K562 (cell line): Measurements from ENCODE around the gene OSBPL10. TPM values are rescaled to one million over a fixed set of nuclear protein-coding genes. Genes with fewer than 3 reads are reported as not detected.

Experiments used
- ATAC-seq: fragments of 200-7000 bp; cut with Tn5 transposase; 3 replicates; pipeline ENCODE4 v1.9.1; 2020; ENCODE audit warnings: moderate library complexity
- BruUV-seq: library from RNA; stranded (reverse); fragments of 400-500 nt; replicated peaks from 2 replicates; lab custom pipeline; 2021; lab: Mats Ljungman, UMichigan
- CTCF ChIA-PET: fragments of 300-600 bp; formaldehyde crosslinking; extraction: SDS; loops from one replicate; lab custom pipeline; 2021; ENCODE audit warnings: low intra/inter-chr PET ratio; lab: Yijun Ruan, JAX
- POLR2A ChIA-PET: fragments of 300-600, 350-650 bp; sonication (Branson Sonifier 250); formaldehyde crosslinking; extraction: SDS; loops from one replicate; lab custom pipeline; 2021; ENCODE audit warnings: antibody characterized with exemption, inconsistent platforms; lab: Yijun Ruan, JAX
- DNase-seq, 4 experiments: peaks; one replicate each; pipeline versions ENCODE4 v3.0.0 to v3.0.0-alpha.2; 2011 to 2018; ENCODE audit warnings: low spot score in 3 of 4, mixed read lengths in 3 of 4; ENCODE audit errors: extremely low read depth in 1 of 4
- FAIRE-seq: peaks from 2 replicates; lab custom pipeline; 2011; peaks lifted over from hg19 to GRCh38; lab: Jason Lieb, UNC
- H2AFZ ChIP-seq: 2 replicates; pipeline ENCODE4 v1.6.0; 2011; ENCODE audit warnings: low read depth, low read length, control low read depth, inconsistent platforms
- H3K27ac ChIP-seq: fragments of 200-600 bp; 3 replicates; pipeline ENCODE4 v1.8.0; 2011; ENCODE audit warnings: low read depth, mild to moderate bottlenecking, control low read depth, inconsistent platforms, low read length, moderate library complexity, mixed read lengths; ENCODE audit errors: extremely low read depth
- H3K27me3 ChIP-seq, 2 experiments: fragments of 300-600 bp in 1 of 2; 2 replicates in 1 of 2; 3 replicates in 1 of 2; pipeline versions ENCODE4 v1.6.0 to v1.8.0; 2011; ENCODE audit warnings: inconsistent platforms in 2 of 2, low read length in 2 of 2, mild to moderate bottlenecking in 1 of 2, mixed read lengths in 1 of 2, moderate library complexity in 1 of 2; ENCODE audit not compliant: control insufficient read depth in 2 of 2, insufficient read depth in 2 of 2
- H3K36me3 ChIP-seq: fragments of 300-600 bp; 3 replicates; pipeline ENCODE4 v1.8.0; 2011; ENCODE audit warnings: mild to moderate bottlenecking, low read length, inconsistent platforms; ENCODE audit not compliant: control insufficient read depth, insufficient read depth
- H3K4me1 ChIP-seq, 2 experiments: fragments of 200-600 bp in 1 of 2; replicated peaks in 1 of 2; 2 replicates in 1 of 2; 3 replicates in 1 of 2; pipeline versions ENCODE4 v1.5.1 to v1.8.0; 2011; ENCODE audit warnings: inconsistent platforms in 2 of 2, low read length in 2 of 2, mild to moderate bottlenecking in 1 of 2, mixed read lengths in 1 of 2, moderate library complexity in 1 of 2; ENCODE audit not compliant: control insufficient read depth in 2 of 2, insufficient read depth in 2 of 2
- H3K4me2 ChIP-seq: 2 replicates; pipeline ENCODE4 v1.6.1; 2011; ENCODE audit warnings: low read length, control low read depth, inconsistent platforms, mixed read lengths; ENCODE audit not compliant: insufficient read depth
- H3K4me3 ChIP-seq: fragments of 200-600 bp; sonication (generic), shearing (Covaris generic); 2 replicates; pipeline ENCODE4 v1.5.1; 2016; ENCODE audit warnings: control low read depth, inconsistent platforms
- H3K79me2 ChIP-seq: fragments of 200-600 bp; 3 replicates; pipeline ENCODE4 v1.8.0; 2011; ENCODE audit warnings: low read length, inconsistent platforms; ENCODE audit not compliant: control insufficient read depth, insufficient read depth
- H3K9ac ChIP-seq, 2 experiments: 2 replicates each; pipeline versions ENCODE4 v1.6.0 to v1.6.1; 2011; ENCODE audit warnings: low read depth in 2 of 2, low read length in 2 of 2, control low read depth in 1 of 2, inconsistent platforms in 1 of 2, mild to moderate bottlenecking in 1 of 2, mixed read lengths in 1 of 2; ENCODE audit not compliant: insufficient read depth in 1 of 2
- H3K9me1 ChIP-seq: one replicate; pipeline ENCODE4 v1.6.0; 2011; ENCODE audit warnings: inconsistent platforms, mild to moderate bottlenecking, low read length, moderate library complexity; ENCODE audit not compliant: control insufficient read depth, insufficient read depth
- H3K9me3 ChIP-seq: replicated peaks from 2 replicates; pipeline ENCODE4 v1.5.1; 2011; ENCODE audit warnings: low read depth, low read length, inconsistent platforms; ENCODE audit not compliant: control insufficient read depth, insufficient read depth
- H4K20me1 ChIP-seq: replicated peaks from 2 replicates; pipeline ENCODE4 v1.6.1; 2011; ENCODE audit warnings: low read length, inconsistent platforms, mixed read lengths; ENCODE audit not compliant: control insufficient read depth, insufficient read depth
- ARID3A ChIP-seq: IDR thresholded peaks from 2 replicates; pipeline ENCODE4 v1.6.1; 2012; ENCODE audit warnings: low read depth, low read length, improper control_type of control experiment, borderline replicate concordance
- BDP1 ChIP-seq: IDR thresholded peaks from 3 replicates; pipeline ENCODE4 v1.6.1; 2011; ENCODE audit not compliant: insufficient read length, insufficient read depth
- BMI1 ChIP-seq: fragments of 150-350 bp; IDR thresholded peaks from 2 replicates; pipeline ENCODE4 v1.6.1; 2014; ENCODE audit warnings: low read length
- CAMTA2 ChIP-seq: fragments of 250-450 bp; sonication (Bioruptor Pico); conservative IDR thresholded peaks from 2 replicates; pipeline ENCODE4 v1.5.1; 2022
- DDX20 ChIP-seq: fragments of 450-650 bp; IDR thresholded peaks from 2 replicates; pipeline ENCODE4 v1.6.1; 2016; ENCODE audit warnings: missing genetic modification characterization, low read depth, mild to moderate bottlenecking, missing compliant biosample characterization, moderate library complexity
- HSF4 ChIP-seq: fragments of 250-450 bp; sonication (Bioruptor Pico); IDR thresholded peaks from 2 replicates; pipeline ENCODE4 v2.1.2; 2022; ENCODE audit warnings: mild to moderate bottlenecking, moderate library complexity, borderline replicate concordance
- MBD2 ChIP-seq: sonication (generic); IDR thresholded peaks from 2 replicates; pipeline ENCODE4 v1.6.1; 2016; ENCODE audit warnings: low read depth, borderline replicate concordance
- MLX ChIP-seq, 2 experiments: fragments of 450-650 bp in 1 of 2; sonication (generic) in 1 of 2; formaldehyde crosslinking; conservative IDR thresholded peaks; 2 replicates each; pipeline versions ENCODE4 v1.4.0 to v1.8.1; 2020 to 2022; ENCODE audit warnings: mild to moderate bottlenecking in 1 of 2, missing genetic modification reagents in 1 of 2
- THRA ChIP-seq: fragments of 450-650 bp; IDR thresholded peaks from 2 replicates; pipeline ENCODE4 v1.6.1; 2017; ENCODE audit warnings: mild to moderate bottlenecking, moderate library complexity
- ZNF764 ChIP-seq: fragments of 250-450 bp; sonication (Bioruptor Pico); IDR thresholded peaks from 2 replicates; pipeline ENCODE4 v1.4.0; 2020; ENCODE audit warnings: low read depth, mild to moderate bottlenecking, moderate library complexity
- WGBS: fragments of 100-300 bp; shearing (Covaris generic); methylation state at CpG from one replicate; pipeline ENCODE4 v1.1.6; 2016; ENCODE audit warnings: low coverage, mixed read lengths; ENCODE audit not compliant: insufficient coverage; ENCODE audit errors: missing lambda C conversion rate; 5-methylcytosine and 5-hydroxymethylcytosine counted together
- in situ Hi-C: fragments of 300-500 bp; cut with MboI; formaldehyde crosslinking; loops from 4 replicates; pipeline ENCODE4 v1.15.0; 2018; ENCODE audit warnings: inconsistent platforms, mixed read lengths
- intact Hi-C: fragments of 100-400 bp; cut with micrococcal nuclease; formaldehyde crosslinking; loops from 2 replicates; pipeline ENCODE4 v1.14.2; 2022
- polyA plus RNA-seq, 8 experiments: library from polyadenylated mRNA; depleted of rRNA in 4 of 8; stranded (reverse) in 5 of 8; unstranded in 3 of 8; fragments of >200 nt; fragmentation: Nextera tagmentation in 2 of 8; fragmentation: Illumina TruSeq in 1 of 8; extraction: Ambion mirVana in 2 of 8; extraction: Trizol in 1 of 8; gene quantifications; 2 replicates each; pipeline versions ENCODE4 v1.2.1 to v1.2.3, GENCODE V29; 2011 to 2014; ENCODE audit warnings: inconsistent platforms in 1 of 8, missing spikeins in 1 of 8
- total RNA-seq, 7 experiments: library from RNA; depleted of rRNA in 6 of 7; stranded (reverse); fragments of >200 nt in 6 of 7; fragmentation: Illumina TruSeq in 2 of 7; extraction: Trizol in 2 of 7; gene quantifications; 2 replicates each; pipeline versions ENCODE4 v1.2.1 to v1.2.3, GENCODE V29; 2011 to 2021; ENCODE audit warnings: low replicate concordance in 1 of 7
- TF ChIP-seq, protein P1 (sequence below): fragments of 450-650 bp; IDR thresholded peaks from 2 replicates; pipeline ENCODE4 v1.6.1; 2016; ENCODE audit warnings: mild to moderate bottlenecking
- TF ChIP-seq, protein P2 (sequence below): sonication (generic); formaldehyde crosslinking; IDR thresholded peaks from 2 replicates; pipeline ENCODE4 v1.8.1; 2023; ENCODE audit warnings: mild to moderate bottlenecking, missing genetic modification reagents
- TF ChIP-seq, protein P3 (sequence below): fragments of 250-450 bp; sonication (Bioruptor Pico); IDR thresholded peaks from 2 replicates; pipeline ENCODE4 v1.5.0; 2021

OSBPL10 gene
- total and polyA plus RNA-seq, 9 of the 15 experiments (the other 6 are each of a cell fraction or from before 2014, with no cell fraction given) = 0.03 to 0.19 (median 0.14) TPM; not detected in 2

GRCh38 chr3:31882895-31883294, 98.2 kb downstream of the OSBPL10 start:
- DNase-seq (no peak), FAIRE-seq (no peak), ATAC-seq (no peak)
- ChIA-PET POLR2A (interaction anchor here (0.8 to 1.8 kb wide), 2 partner anchors 8 to 10 kb away, joined by 5 to 7 read pairs; no protein-coding TSS in a partner anchor), CTCF (no interaction called here)
- no peaks in the 10 kb centered on the region for H3K36me3 ChIP-seq
- H3K27ac ChIP-seq = no peak overlapping the region
- no peaks in the 10 kb centered on the region for H3K79me2 ChIP-seq
- no peaks in the 10 kb centered on the region for H3K4me1 ChIP-seq
- H3K4me3 ChIP-seq = no peak overlapping the region
- H3K4me2 ChIP-seq = no peak overlapping the region
- intact Hi-C loops (no loop called here), in situ Hi-C loops (no loop called here)
- BruUV-seq = no TSS peak
- no peaks in the 10 kb centered on the region for H4K20me1 ChIP-seq
- no peak overlapping the region for H3K9ac ChIP-seq
- no peaks in the 10 kb centered on the region for H3K9me3 ChIP-seq
- H2AFZ ChIP-seq = no peak overlapping the region
- peaks cover 0 to 23% of the 10 kb centered on the region in 2 experiments; a peak in 3 of 5 replicates for H3K27me3 ChIP-seq
- 0% methylated on average over 2 of the region's 3 CpGs for WGBS
- no peaks in the 10 kb centered on the region for H3K9me1 ChIP-seq
- TF ChIP-seq MLX (CRISPR knock-in tag; conservative IDR thresholded peaks at IDR 0.05) = no peak
- TF ChIP-seq THRA = no peak
- TF ChIP-seq CAMTA2 = no peak
- TF ChIP-seq MBD2 = no peak
- TF ChIP-seq, protein P1, sequence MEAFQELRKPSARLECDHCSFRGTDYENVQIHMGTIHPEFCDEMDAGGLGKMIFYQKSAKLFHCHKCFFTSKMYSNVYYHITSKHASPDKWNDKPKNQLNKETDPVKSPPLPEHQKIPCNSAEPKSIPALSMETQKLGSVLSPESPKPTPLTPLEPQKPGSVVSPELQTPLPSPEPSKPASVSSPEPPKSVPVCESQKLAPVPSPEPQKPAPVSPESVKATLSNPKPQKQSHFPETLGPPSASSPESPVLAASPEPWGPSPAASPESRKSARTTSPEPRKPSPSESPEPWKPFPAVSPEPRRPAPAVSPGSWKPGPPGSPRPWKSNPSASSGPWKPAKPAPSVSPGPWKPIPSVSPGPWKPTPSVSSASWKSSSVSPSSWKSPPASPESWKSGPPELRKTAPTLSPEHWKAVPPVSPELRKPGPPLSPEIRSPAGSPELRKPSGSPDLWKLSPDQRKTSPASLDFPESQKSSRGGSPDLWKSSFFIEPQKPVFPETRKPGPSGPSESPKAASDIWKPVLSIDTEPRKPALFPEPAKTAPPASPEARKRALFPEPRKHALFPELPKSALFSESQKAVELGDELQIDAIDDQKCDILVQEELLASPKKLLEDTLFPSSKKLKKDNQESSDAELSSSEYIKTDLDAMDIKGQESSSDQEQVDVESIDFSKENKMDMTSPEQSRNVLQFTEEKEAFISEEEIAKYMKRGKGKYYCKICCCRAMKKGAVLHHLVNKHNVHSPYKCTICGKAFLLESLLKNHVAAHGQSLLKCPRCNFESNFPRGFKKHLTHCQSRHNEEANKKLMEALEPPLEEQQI = no peak
- no peak for TF ChIP-seq ZNF764 (CRISPR knock-in tag)
- TF ChIP-seq, protein P2, sequence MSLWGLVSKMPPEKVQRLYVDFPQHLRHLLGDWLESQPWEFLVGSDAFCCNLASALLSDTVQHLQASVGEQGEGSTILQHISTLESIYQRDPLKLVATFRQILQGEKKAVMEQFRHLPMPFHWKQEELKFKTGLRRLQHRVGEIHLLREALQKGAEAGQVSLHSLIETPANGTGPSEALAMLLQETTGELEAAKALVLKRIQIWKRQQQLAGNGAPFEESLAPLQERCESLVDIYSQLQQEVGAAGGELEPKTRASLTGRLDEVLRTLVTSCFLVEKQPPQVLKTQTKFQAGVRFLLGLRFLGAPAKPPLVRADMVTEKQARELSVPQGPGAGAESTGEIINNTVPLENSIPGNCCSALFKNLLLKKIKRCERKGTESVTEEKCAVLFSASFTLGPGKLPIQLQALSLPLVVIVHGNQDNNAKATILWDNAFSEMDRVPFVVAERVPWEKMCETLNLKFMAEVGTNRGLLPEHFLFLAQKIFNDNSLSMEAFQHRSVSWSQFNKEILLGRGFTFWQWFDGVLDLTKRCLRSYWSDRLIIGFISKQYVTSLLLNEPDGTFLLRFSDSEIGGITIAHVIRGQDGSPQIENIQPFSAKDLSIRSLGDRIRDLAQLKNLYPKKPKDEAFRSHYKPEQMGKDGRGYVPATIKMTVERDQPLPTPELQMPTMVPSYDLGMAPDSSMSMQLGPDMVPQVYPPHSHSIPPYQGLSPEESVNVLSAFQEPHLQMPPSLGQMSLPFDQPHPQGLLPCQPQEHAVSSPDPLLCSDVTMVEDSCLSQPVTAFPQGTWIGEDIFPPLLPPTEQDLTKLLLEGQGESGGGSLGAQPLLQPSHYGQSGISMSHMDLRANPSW (CRISPR knock-in tag) = no peak
- no peak for TF ChIP-seq DDX20 (tag)
- TF ChIP-seq, protein P3, sequence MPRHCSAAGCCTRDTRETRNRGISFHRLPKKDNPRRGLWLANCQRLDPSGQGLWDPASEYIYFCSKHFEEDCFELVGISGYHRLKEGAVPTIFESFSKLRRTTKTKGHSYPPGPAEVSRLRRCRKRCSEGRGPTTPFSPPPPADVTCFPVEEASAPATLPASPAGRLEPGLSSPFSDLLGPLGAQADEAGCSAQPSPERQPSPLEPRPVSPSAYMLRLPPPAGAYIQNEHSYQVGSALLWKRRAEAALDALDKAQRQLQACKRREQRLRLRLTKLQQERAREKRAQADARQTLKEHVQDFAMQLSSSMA (CRISPR knock-in tag) = no peak
- TF ChIP-seq BMI1 = no peak
- no peak for TF ChIP-seq HSF4
- no peak for TF ChIP-seq BDP1
- no peak for TF ChIP-seq ARID3A
